HEK293 (cell line): ENCODE measurements around the gene CCN2.
"Not testable (repeated sequence)": the region's sequence is repeated elsewhere in the genome, so short reads cannot be mapped to it uniquely, and the experiment has no call there.

ENCODE experiments used
- SP7 ChIP-seq: fragments of 450-650 bp; formaldehyde crosslinking; IDR thresholded peaks from 2 replicates; pipeline ENCODE4 v1.5.1; 2016; ENCODE audit warnings: missing biosample characterization, missing genetic modification characterization
- ZNF16 ChIP-seq: fragments of 450-650 bp; formaldehyde crosslinking; IDR thresholded peaks from 2 replicates; pipeline ENCODE4 v1.5.1; 2016; ENCODE audit warnings: low read depth, missing biosample characterization, missing genetic modification characterization
- ZNF501 ChIP-seq: fragments of 450-650 bp; formaldehyde crosslinking; IDR thresholded peaks from 2 replicates; pipeline ENCODE4 v1.5.1; 2016; ENCODE audit warnings: missing biosample characterization, missing genetic modification characterization
- TF ChIP-seq, protein P1 (sequence below): fragments of 450-650 bp; formaldehyde crosslinking; conservative IDR thresholded peaks from 2 replicates; pipeline ENCODE4 v1.5.1; 2016; ENCODE audit warnings: low read depth, missing biosample characterization, missing genetic modification characterization
- TF ChIP-seq, protein P2 (sequence below): fragments of 450-650 bp; formaldehyde crosslinking; IDR thresholded peaks from 2 replicates; pipeline ENCODE4 v1.5.1; 2016; ENCODE audit warnings: missing biosample characterization, missing genetic modification characterization
- TF ChIP-seq, protein P3 (sequence below): fragments of 450-650 bp; formaldehyde crosslinking; IDR thresholded peaks from 2 replicates; pipeline ENCODE4 v1.5.1; 2016; ENCODE audit warnings: missing biosample characterization, missing genetic modification characterization, low read depth

DNA sequence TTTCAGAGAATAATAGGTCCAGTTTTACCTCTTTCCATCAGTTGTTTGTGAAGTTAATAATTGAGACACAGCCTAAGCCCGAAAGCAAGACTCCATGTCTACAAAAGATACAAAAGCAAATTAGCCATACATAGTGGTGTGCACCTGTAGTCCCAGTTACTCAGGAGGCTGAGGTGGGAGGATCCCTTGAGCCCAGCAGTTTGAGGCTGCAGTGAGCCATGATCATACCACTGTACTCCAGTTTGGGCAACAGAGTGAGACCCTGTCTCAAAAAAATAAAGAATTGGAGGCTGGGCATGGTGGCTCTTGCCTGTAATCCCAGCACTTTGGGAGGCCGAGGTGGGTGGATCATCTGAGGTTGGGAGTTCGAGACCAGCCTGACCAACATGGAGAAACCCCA lies 42.4 kb downstream of the CCN2 start:
- TF ChIP-seq, protein P1, sequence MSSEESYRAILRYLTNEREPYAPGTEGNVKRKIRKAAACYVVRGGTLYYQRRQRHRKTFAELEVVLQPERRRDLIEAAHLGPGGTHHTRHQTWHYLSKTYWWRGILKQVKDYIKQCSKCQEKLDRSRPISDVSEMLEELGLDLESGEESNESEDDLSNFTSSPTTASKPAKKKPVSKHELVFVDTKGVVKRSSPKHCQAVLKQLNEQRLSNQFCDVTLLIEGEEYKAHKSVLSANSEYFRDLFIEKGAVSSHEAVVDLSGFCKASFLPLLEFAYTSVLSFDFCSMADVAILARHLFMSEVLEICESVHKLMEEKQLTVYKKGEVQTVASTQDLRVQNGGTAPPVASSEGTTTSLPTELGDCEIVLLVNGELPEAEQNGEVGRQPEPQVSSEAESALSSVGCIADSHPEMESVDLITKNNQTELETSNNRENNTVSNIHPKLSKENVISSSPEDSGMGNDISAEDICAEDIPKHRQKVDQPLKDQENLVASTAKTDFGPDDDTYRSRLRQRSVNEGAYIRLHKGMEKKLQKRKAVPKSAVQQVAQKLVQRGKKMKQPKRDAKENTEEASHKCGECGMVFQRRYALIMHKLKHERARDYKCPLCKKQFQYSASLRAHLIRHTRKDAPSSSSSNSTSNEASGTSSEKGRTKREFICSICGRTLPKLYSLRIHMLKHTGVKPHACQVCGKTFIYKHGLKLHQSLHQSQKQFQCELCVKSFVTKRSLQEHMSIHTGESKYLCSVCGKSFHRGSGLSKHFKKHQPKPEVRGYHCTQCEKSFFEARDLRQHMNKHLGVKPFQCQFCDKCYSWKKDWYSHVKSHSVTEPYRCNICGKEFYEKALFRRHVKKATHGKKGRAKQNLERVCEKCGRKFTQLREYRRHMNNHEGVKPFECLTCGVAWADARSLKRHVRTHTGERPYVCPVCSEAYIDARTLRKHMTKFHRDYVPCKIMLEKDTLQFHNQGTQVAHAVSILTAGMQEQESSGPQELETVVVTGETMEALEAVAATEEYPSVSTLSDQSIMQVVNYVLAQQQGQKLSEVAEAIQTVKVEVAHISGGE (tag by site-specific recombination) = not testable (repeated sequence)
- TF ChIP-seq, protein P2, sequence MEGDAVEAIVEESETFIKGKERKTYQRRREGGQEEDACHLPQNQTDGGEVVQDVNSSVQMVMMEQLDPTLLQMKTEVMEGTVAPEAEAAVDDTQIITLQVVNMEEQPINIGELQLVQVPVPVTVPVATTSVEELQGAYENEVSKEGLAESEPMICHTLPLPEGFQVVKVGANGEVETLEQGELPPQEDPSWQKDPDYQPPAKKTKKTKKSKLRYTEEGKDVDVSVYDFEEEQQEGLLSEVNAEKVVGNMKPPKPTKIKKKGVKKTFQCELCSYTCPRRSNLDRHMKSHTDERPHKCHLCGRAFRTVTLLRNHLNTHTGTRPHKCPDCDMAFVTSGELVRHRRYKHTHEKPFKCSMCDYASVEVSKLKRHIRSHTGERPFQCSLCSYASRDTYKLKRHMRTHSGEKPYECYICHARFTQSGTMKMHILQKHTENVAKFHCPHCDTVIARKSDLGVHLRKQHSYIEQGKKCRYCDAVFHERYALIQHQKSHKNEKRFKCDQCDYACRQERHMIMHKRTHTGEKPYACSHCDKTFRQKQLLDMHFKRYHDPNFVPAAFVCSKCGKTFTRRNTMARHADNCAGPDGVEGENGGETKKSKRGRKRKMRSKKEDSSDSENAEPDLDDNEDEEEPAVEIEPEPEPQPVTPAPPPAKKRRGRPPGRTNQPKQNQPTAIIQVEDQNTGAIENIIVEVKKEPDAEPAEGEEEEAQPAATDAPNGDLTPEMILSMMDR = not testable (repeated sequence)
- not testable (repeated sequence) for TF ChIP-seq SP7, ZNF16, ZNF501 (tag by site-specific recombination)
- TF ChIP-seq, protein P3, sequence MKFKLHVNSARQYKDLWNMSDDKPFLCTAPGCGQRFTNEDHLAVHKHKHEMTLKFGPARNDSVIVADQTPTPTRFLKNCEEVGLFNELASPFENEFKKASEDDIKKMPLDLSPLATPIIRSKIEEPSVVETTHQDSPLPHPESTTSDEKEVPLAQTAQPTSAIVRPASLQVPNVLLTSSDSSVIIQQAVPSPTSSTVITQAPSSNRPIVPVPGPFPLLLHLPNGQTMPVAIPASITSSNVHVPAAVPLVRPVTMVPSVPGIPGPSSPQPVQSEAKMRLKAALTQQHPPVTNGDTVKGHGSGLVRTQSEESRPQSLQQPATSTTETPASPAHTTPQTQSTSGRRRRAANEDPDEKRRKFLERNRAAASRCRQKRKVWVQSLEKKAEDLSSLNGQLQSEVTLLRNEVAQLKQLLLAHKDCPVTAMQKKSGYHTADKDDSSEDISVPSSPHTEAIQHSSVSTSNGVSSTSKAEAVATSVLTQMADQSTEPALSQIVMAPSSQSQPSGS (tag by site-specific recombination) = not testable (repeated sequence)
